Measurements from ENCODE around the gene PCNP. TPM values are rescaled to one million over a fixed set of nuclear protein-coding genes. Genes with fewer than 3 reads are reported as not detected.
"Not testable (repeated sequence)": the region's sequence is repeated elsewhere in the genome, so short reads cannot be mapped to it uniquely, and the experiment has no call there.

Gene PCNP
- total RNA-seq, 4 donors from 2014 or later, result 107 to 159 (median 130) TPM

DNA sequence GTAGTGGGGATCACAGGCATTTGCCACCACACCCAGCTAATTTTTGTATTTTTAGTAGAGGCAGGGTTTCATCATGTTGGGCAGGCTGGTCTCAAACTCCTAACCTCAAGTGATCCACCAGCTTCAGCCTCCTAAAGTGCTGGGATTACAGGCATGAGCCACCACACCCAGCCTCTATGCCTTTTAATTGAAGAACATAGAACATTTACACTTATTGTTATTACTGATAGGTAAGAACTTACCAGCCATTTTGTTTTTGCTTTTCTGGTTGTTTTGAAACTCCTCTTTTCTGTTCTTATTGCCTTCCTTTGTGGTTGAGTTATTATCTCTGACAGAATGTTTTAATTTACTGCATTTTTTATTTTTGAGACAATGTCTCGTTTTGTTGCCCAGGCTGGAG, 29.2 kb downstream of the PCNP start:
- TF ChIP-seq POLR2AphosphoS5 (IDR thresholded peaks at IDR 0.05) (no peak), POLR2A (IDR thresholded peaks at IDR 0.05) (no peak), CTCF (IDR thresholded peaks at IDR 0.05) (no peak), EP300 (IDR thresholded peaks at IDR 0.05) (no peak)
- Histone ChIP-seq H3K27me3 (no peaks in the 10 kb centered on the region), H3K4me3 (no peak overlapping the region), H3K27ac (no peak overlapping the region), H3K9me3 (no peaks in the 10 kb centered on the region), H3K4me1 (no peaks in the 10 kb centered on the region), H3K36me3 (no peaks in the 10 kb centered on the region)
- 83% methylated on average over 1 of the region's 1 CpG; no CpG with 5 or more reads in 1 of the 2 donors for WGBS, 2 donors (ENCODE audit: low coverage in 1 of 2)
- no peak for ATAC-seq

DNA sequence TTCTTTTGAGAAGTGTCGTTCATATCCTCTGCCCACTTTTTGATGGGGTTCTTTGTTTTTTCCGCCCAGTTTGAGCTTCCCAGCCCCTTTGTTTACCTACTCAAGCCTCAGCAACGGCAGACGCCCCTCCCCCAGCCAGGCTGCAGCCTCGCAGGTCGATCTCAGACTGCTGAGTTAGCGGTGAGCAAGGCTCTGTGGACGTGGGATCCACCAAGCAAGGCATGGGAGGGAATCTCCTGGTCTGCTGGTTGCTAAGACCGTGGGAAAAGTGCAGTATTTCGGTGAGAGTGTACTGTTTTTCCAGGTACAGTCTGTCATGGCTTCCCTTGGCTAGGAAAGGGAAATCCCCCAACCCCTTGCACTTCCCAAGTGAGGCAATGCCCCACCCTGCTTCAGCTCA, 31.4 kb downstream of the PCNP start:
- not testable (repeated sequence) for H3K4me1 ChIP-seq, H3K4me3 ChIP-seq, ATAC-seq, H3K36me3 ChIP-seq, H3K9me3 ChIP-seq, H3K27ac ChIP-seq, H3K27me3 ChIP-seq
- 0 to 100% methylated on average over 1 of the region's 10 CpGs for WGBS, 2 donors (ENCODE audit: low coverage in 1 of 2)

GRCh38 chr3:101611023-101611422, 37.0 kb downstream of the PCNP start:
- Histone ChIP-seq H3K4me3 (no peak overlapping the region), H3K27me3 (no peaks in the 10 kb centered on the region), H3K36me3 (no peaks in the 10 kb centered on the region), H3K27ac (no peak overlapping the region), H3K4me1 (no peaks in the 10 kb centered on the region), H3K9me3 (no peaks in the 10 kb centered on the region)
- ATAC-seq, result no peak
- 66 to 92% methylated on average over 2 of the region's 2 CpGs for WGBS, 2 donors (ENCODE audit: low coverage in 1 of 2)
- TF ChIP-seq POLR2A (IDR thresholded peaks at IDR 0.05), result no peak
- TF ChIP-seq POLR2AphosphoS5 (IDR thresholded peaks at IDR 0.05), result no peak
- TF ChIP-seq CTCF (IDR thresholded peaks at IDR 0.05), result no peak
- TF ChIP-seq EP300 (IDR thresholded peaks at IDR 0.05), result no peak

DNA sequence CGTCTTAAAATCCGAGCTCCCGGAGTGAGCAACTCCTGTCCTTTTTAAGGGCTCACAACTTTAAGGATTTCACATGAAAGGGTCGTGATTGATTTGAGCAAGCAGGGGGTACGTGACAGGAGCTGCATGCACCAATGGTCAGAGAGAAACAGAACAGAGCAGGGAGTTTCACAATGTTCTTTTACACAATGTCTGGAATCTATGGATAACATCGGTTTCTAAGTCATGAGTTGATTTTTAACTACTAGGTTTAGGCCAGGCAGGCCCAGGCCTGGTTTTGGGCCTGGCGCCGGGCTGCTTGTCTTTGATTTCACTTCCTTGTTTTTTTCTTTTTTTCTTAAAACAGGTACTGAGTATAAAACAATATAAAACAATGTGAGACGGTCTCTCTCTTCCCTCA, 39.0 kb downstream of the PCNP start:
- not testable (repeated sequence) for H3K9me3 ChIP-seq, H3K4me1 ChIP-seq, ATAC-seq, H3K27ac ChIP-seq, H3K27me3 ChIP-seq, H3K4me3 ChIP-seq, H3K36me3 ChIP-seq
- 83 to 90% methylated on average over 4 of the region's 9 CpGs for WGBS, 2 donors (ENCODE audit: low coverage in 1 of 2)

GRCh38 chr3:101615525-101615924, 41.5 kb downstream of the PCNP start:
- no peaks in the 10 kb centered on the region for H3K4me1 ChIP-seq
- no peaks in the 10 kb centered on the region for H3K27me3 ChIP-seq
- WGBS, 2 donors (ENCODE audit: low coverage in 1 of 2), result 88 to 96% methylated on average over 5 to 6 of the region's 6 CpGs
- no peaks in the 10 kb centered on the region for H3K36me3 ChIP-seq
- no peak for ATAC-seq
- TF ChIP-seq POLR2A (IDR thresholded peaks at IDR 0.05), result no peak
- TF ChIP-seq POLR2AphosphoS5 (IDR thresholded peaks at IDR 0.05), result no peak
- TF ChIP-seq EP300 (IDR thresholded peaks at IDR 0.05), result no peak
- no peak for TF ChIP-seq CTCF (IDR thresholded peaks at IDR 0.05)
- H3K4me3 ChIP-seq, result no peak overlapping the region
- no peak overlapping the region for H3K27ac ChIP-seq
- peaks cover 0 to 4% (median 0%) of the 10 kb centered on the region in 3 donors for H3K9me3 ChIP-seq

DNA sequence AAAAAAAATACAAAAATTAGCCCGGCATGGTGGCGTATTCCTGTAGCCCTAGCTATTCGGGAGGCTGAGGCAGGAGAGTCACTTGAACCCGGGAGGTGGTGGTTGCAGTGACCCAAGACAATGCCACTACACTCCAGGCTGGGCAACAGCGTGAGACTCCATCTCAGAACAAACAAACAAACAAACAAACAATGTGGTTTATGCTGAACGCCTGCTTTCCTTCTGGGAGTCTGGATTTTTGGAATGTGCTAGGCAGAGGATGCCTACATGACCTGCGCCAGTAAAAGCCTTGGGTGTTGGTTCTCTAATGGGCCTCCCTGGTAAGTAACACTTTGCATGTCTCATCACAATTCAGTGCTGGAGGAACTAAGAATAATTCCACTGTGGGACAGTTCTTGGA, 43.5 kb downstream of the PCNP start:
- Histone ChIP-seq H3K27ac (no peak overlapping the region), H3K4me1 (no peaks in the 10 kb centered on the region), H3K27me3 (no peaks in the 10 kb centered on the region), H3K4me3 (no peak overlapping the region), H3K36me3 (no peaks in the 10 kb centered on the region), H3K9me3 (peaks cover 0 to 4% (median 0%) of the 10 kb centered on the region in 3 donors)
- TF ChIP-seq POLR2A (IDR thresholded peaks at IDR 0.05), result no peak
- TF ChIP-seq POLR2AphosphoS5 (IDR thresholded peaks at IDR 0.05), result no peak
- whole genome bisulfite sequencing, 2 donors (ENCODE audit: low coverage in 1 of 2), result 80 to 91% methylated on average over 2 to 7 of the region's 7 CpGs
- ATAC-seq, result no peak

DNA sequence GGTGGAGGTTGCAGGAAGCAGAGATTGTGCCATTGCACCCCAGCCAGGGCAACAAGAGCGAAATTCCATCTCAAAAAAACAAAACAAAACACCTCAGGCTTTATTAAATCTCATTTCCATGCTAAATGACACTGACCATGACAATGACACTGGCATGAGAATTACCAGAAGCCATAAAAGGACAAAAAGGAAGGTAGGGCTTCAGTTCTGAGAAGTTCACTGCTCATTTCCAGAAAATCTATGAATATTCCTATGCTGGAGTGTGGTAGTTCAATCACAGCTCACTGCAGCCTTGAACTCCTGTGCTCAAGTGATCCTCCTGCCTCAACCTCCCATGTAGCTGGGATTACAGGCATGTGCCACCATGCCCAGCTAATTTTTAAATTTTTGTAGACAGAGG, 44.7 kb downstream of the PCNP start:
- no peak for TF ChIP-seq POLR2AphosphoS5 (IDR thresholded peaks at IDR 0.05)
- TF ChIP-seq EP300 (IDR thresholded peaks at IDR 0.05), result no peak
- no peak for TF ChIP-seq CTCF (IDR thresholded peaks at IDR 0.05)
- no peak for TF ChIP-seq POLR2A (IDR thresholded peaks at IDR 0.05)
- Histone ChIP-seq H3K9me3 (peaks cover 0 to 4% (median 0%) of the 10 kb centered on the region in 3 donors), H3K4me1 (no peaks in the 10 kb centered on the region), H3K27me3 (no peaks in the 10 kb centered on the region), H3K27ac (no peak overlapping the region), H3K36me3 (no peaks in the 10 kb centered on the region), H3K4me3 (no peak overlapping the region)
- no peak for ATAC-seq
- WGBS, 2 donors (ENCODE audit: low coverage in 1 of 2), result 83% methylated on average over 1 of the region's 1 CpG; no CpG with 5 or more reads in 1 of the 2 donors

Data from gastroesophageal sphincter (tissue), 4 donors.